Adrenal gland (tissue), 12 donors: ENCODE results near the gene PPP3CA. TPM values are rescaled to one million over a fixed set of nuclear protein-coding genes. Genes with fewer than 3 reads are reported as not detected.

ENCODE experiments used
- DNase-seq, 7 donors: peaks; one replicate each; pipeline ENCODE4 v3.0.0-alpha.2; 2019 to 2020
- H3K27ac ChIP-seq, 5 donors: fragments of 200-600 bp; sonication (generic) in 4 of 5; 1 replicate in 3 of 5; 2 replicates in 2 of 5; pipeline versions ENCODE4 v1.5.1 to v1.8.0; 2016 to 2020; ENCODE audit warnings: mild to moderate bottlenecking in 1 of 5
- H3K27me3 ChIP-seq: fragments of 200-600 bp; 2 replicates; pipeline ENCODE4 v1.8.0; 2021
- H3K36me3 ChIP-seq, 2 donors: fragments of 200-600 bp; replicated peaks in 1 of 2; 1 replicate in 1 of 2; 2 replicates in 1 of 2; pipeline versions ENCODE4 v1.5.1 to v1.8.0; 2018 to 2022
- H3K4me1 ChIP-seq, 2 donors: fragments of 200-600 bp; replicated peaks in 1 of 2; 1 replicate in 1 of 2; 2 replicates in 1 of 2; pipeline versions ENCODE4 v1.5.1 to v1.8.0; 2018 to 2021
- H3K4me3 ChIP-seq, 4 donors: fragments of 200-600 bp; sonication (generic) in 3 of 4; one replicate each; pipeline ENCODE4 v1.5.1; 2016 to 2018
- H3K9me3 ChIP-seq, 3 donors: fragments of 200-600 bp; sonication (generic) in 1 of 3; replicated peaks in 1 of 3; 1 replicate in 2 of 3; 2 replicates in 1 of 3; pipeline versions ENCODE4 v1.5.1 to v1.8.0; 2016 to 2021
- POLR2A ChIP-seq, 2 donors: fragments of 450-650 bp; IDR thresholded peaks; one replicate each; pipeline ENCODE4 v1.6.1; 2017; ENCODE audit warnings: antibody characterized with exemption in 2 of 2, mild to moderate bottlenecking in 2 of 2, moderate library complexity in 1 of 2
- WGBS, 4 donors: extraction: QIAGEN DNeasy Blood & Tissue Kit in 2 of 4; methylation state at CpG; one replicate each; pipeline versions ENCODE4 v1.1.5 to v1.1.7; 2013 to 2017; 5-methylcytosine and 5-hydroxymethylcytosine counted together
- intact Hi-C, 2 donors: fragments of 100-400 bp; cut with DNase I; formaldehyde crosslinking; loops; one replicate each; pipeline versions ENCODE4 v1.14.1 to v1.15.0; 2022 to 2023
- polyA plus RNA-seq, 3 donors: library from polyadenylated mRNA; stranded (reverse); fragments of 200-250 nt in 2 of 3; fragments of 350-450 nt in 1 of 3; fragmentation: Illumina TruSeq in 1 of 3; extraction: RNeasy Lipid Tissue Mini Kit (QIAGEN cat#74804) in 1 of 3; gene quantifications; one replicate each; pipeline ENCODE4 v1.2.3, GENCODE V29; 2013 to 2014
- total RNA-seq, 9 donors: library from RNA; depleted of rRNA in 4 of 9; stranded (reverse); fragments of >200 nt in 4 of 9; fragments of 120-200 nt in 1 of 9; fragmentation: NEBNext Ultra II Directional in 1 of 9; extraction: Animal tissue kit (Norgen Biotek cat#: 25700) in 1 of 9; gene quantifications; one replicate each; pipeline versions ENCODE4 v1.1.0 to v1.2.4, GENCODE V29; 2013 to 2023
- TF ChIP-seq, protein P1 (sequence below), 6 experiments: fragments of 450-650 bp in 4 of 6; fragments of 200-600 bp in 2 of 6; sonication (generic) in 1 of 6; IDR thresholded peaks; 1 replicate in 5 of 6; 2 replicates in 1 of 6; pipeline versions ENCODE4 v1.5.1 to v1.8.0; 2016 to 2021; ENCODE audit warnings: antibody characterized with exemption in 6 of 6, mild to moderate bottlenecking in 2 of 6, moderate library complexity in 1 of 6
- donor health status: healthy with polysubstance abuse.
- donor health status: Bipolar disorder and iron deficiency.
- donor health status: DM: yes; HTN: yes; CAD: no.
- donor health status: DM: no; HTN: no; CAD: no.
- donor health status: DM: no; HTN: no; CAD: no.
- donor health status: DM: yes; HTN: yes; CAD: no.

PPP3CA gene
- total and polyA plus RNA-seq, 12 donors: 13.8 to 138 (median 43.8) TPM

DNA sequence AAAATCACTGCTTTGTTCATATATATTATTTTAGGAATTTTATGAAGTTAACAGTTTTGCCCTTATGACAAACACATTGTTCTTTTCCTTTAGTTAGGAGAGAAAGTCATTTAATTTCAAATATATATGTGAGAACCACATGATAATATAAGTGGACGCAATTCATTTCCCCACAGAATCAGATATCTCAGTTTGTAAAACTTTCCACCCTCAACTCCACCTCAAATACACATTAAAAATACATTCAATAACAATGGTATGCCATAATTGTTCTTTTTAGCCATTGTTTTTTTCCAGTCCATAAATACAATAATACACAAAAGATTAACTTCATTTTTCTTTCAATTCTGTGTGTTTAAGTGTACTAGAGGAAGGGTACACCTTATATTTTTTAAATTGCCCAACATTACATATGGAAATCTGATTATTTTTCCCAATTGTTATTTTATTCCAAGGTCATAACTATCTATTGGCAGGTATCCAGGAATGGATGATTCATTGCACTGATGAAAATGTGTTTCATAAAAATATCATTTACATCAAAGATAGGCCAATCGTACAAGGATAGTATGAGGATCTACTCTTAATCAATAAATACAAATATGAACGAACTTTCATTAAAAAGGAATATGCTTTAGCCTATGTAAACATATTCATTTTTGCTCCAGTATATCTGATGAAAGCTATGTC lies 125.0 kb downstream of the PPP3CA start:
- intact Hi-C loops: no loop called here
- WGBS, 4 donors: 53 to 60% (median 56%) methylated on average over 3 of the region's 3 CpGs
- no peak overlapping the region for H3K4me3 ChIP-seq
- H3K4me1 ChIP-seq: peaks cover 0 to 55% of the 10 kb centered on the region in 2 donors
- no peaks in the 10 kb centered on the region for H3K9me3 ChIP-seq
- H3K27ac ChIP-seq: no peak overlapping the region
- TF ChIP-seq, protein P1, sequence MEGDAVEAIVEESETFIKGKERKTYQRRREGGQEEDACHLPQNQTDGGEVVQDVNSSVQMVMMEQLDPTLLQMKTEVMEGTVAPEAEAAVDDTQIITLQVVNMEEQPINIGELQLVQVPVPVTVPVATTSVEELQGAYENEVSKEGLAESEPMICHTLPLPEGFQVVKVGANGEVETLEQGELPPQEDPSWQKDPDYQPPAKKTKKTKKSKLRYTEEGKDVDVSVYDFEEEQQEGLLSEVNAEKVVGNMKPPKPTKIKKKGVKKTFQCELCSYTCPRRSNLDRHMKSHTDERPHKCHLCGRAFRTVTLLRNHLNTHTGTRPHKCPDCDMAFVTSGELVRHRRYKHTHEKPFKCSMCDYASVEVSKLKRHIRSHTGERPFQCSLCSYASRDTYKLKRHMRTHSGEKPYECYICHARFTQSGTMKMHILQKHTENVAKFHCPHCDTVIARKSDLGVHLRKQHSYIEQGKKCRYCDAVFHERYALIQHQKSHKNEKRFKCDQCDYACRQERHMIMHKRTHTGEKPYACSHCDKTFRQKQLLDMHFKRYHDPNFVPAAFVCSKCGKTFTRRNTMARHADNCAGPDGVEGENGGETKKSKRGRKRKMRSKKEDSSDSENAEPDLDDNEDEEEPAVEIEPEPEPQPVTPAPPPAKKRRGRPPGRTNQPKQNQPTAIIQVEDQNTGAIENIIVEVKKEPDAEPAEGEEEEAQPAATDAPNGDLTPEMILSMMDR (IDR thresholded peaks at IDR 0.05): no peak
- no peak for TF ChIP-seq POLR2A (IDR thresholded peaks at IDR 0.05)
- no peaks in the 10 kb centered on the region for H3K27me3 ChIP-seq
- DNase-seq: no peak
- H3K36me3 ChIP-seq: no peaks in the 10 kb centered on the region

DNA sequence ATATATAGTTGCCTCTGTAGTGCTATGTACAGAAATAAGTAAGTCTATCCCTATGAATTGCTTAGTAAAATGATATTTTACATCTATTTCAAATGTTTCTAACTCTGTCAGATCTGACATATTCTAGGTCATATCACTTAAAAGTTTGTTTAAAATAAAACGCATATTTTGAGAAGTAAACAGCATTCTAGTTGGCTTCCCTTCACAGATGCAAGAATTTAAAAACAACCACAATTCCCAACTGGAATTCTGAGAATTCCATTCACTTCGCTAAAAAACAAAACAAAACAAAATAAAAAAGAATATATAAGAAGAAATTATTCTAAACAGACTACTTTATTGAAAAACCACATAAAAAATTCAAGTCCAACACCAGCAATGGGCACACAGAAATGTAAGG lies 126.0 kb downstream of the PPP3CA start:
- H3K36me3 ChIP-seq: no peaks in the 10 kb centered on the region
- no peak overlapping the region for H3K4me3 ChIP-seq
- TF ChIP-seq POLR2A (IDR thresholded peaks at IDR 0.05): no peak
- TF ChIP-seq, protein P1 (IDR thresholded peaks at IDR 0.05): no peak
- intact Hi-C loops: no loop called here
- no peak overlapping the region for H3K27ac ChIP-seq
- no peaks in the 10 kb centered on the region for H3K27me3 ChIP-seq
- WGBS, 4 donors: 74 to 86% (median 82%) methylated on average over 2 of the region's 2 CpGs
- peaks cover 0 to 55% of the 10 kb centered on the region in 2 donors for H3K4me1 ChIP-seq
- H3K9me3 ChIP-seq: no peaks in the 10 kb centered on the region
- no peak for DNase-seq

DNA sequence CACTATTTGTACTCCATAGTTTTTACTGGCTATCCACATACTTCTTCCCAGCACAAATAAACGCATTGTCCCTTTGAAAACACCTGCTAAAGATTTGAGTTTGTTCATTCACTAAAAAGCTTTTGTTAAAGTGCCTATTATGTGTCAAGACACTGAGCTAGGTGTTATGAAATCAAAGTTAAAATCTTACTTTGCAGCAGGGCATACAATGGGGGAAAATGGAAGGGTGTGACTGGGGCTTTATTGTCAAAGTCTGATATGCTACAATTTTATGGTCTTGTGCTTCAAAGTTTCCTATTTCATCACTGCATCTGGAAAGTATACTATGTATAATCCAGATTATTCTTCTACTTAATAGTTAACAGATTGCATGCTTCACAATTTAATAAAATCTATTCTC lies 128.4 kb downstream of the PPP3CA start:
- Histone ChIP-seq H3K9me3 (no peaks in the 10 kb centered on the region), H3K4me3 (no peak overlapping the region), H3K36me3 (no peaks in the 10 kb centered on the region), H3K4me1 (peaks cover 0 to 57% of the 10 kb centered on the region in 2 donors), H3K27ac (no peak overlapping the region), H3K27me3 (no peaks in the 10 kb centered on the region)
- intact Hi-C loops: no loop called here
- no peak for DNase-seq
- TF ChIP-seq, protein P1 (IDR thresholded peaks at IDR 0.05): no peak
- TF ChIP-seq POLR2A (IDR thresholded peaks at IDR 0.05): no peak
- 90 to 95% (median 94%) methylated on average over 1 of the region's 1 CpG for WGBS, 4 donors

DNA sequence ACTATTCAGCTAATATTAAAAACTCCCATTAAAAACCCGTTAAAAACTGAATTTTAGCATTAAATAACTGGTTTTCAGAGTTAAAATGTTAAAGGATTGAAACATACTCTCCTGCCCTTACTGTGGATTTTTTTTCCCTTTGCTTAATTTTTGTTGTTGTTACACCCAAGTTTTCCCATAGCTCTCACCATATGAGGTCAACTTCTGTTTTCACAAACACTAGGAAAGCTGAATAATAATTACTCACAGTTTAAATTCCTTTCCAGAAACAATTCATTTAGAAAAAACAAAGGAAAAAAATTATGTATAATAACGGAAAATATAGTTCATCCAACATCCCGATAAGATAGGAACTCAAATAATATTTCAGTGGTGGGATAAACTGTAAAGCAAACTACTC lies 129.0 kb downstream of the PPP3CA start:
- Histone ChIP-seq H3K27ac (peak overlapping the region in 1 of 5 donors; percentile 17), H3K27me3 (no peaks in the 10 kb centered on the region), H3K9me3 (no peaks in the 10 kb centered on the region), H3K4me1 (peaks cover 0 to 55% of the 10 kb centered on the region in 2 donors), H3K4me3 (no peak overlapping the region), H3K36me3 (no peaks in the 10 kb centered on the region)
- intact Hi-C loops: no loop called here
- no peak for DNase-seq
- WGBS, 4 donors: 59 to 74% (median 71%) methylated on average over 3 of the region's 3 CpGs
- TF ChIP-seq, protein P1 (IDR thresholded peaks at IDR 0.05): no peak
